Keratinocyte (primary cell): ENCODE measurements around the gene SULT1C2. TPM values are rescaled to one million over a fixed set of nuclear protein-coding genes. Genes with fewer than 3 reads are reported as not detected.
A peak's percentile ranks its signal among the peaks of the same experiment; 100 is the strongest.

Source experiments
- DNase-seq: peaks from one replicate; pipeline ENCODE4 v3.0.0-alpha.2; 2011; ENCODE audit warnings: low read depth, missing footprints, low spot score
- FAIRE-seq: peaks from 2 replicates; lab custom pipeline; 2011; peaks lifted over from hg19 to GRCh38; lab: Jason Lieb, UNC
- H2AFZ ChIP-seq: 2 replicates; pipeline ENCODE4 v1.6.0; 2012; ENCODE audit warnings: low read length, control low read depth, inconsistent platforms; ENCODE audit not compliant: control insufficient read depth
- H3K27ac ChIP-seq: 2 replicates; pipeline ENCODE4 v1.5.1; 2011; ENCODE audit warnings: low read length; ENCODE audit not compliant: control insufficient read depth, insufficient read depth
- H3K27me3 ChIP-seq: 3 replicates; pipeline ENCODE4 v1.6.0; 2011; ENCODE audit warnings: low read length; ENCODE audit not compliant: control insufficient read depth, insufficient read depth; ENCODE audit errors: extremely low read depth
- H3K36me3 ChIP-seq, 2 experiments: 2 replicates in 1 of 2; 3 replicates in 1 of 2; pipeline ENCODE4 v1.5.1; 2011; ENCODE audit warnings: low read length in 2 of 2, mild to moderate bottlenecking in 1 of 2; ENCODE audit not compliant: control insufficient read depth in 2 of 2, insufficient read depth in 2 of 2; ENCODE audit errors: extremely low read depth in 1 of 2
- H3K4me1 ChIP-seq: 3 replicates; pipeline ENCODE4 v1.5.1; 2011; ENCODE audit warnings: low read length; ENCODE audit not compliant: control insufficient read depth, insufficient read depth; ENCODE audit errors: extremely low read depth
- H3K4me2 ChIP-seq: 3 replicates; pipeline ENCODE4 v1.6.0; 2011; ENCODE audit warnings: low read depth, low read length; ENCODE audit not compliant: control insufficient read depth, insufficient read depth; ENCODE audit errors: extremely low read depth
- H3K4me3 ChIP-seq, 3 experiments: fragments of 200-600 bp in 1 of 3; sonication (generic) in 1 of 3; 2 replicates in 2 of 3; 3 replicates in 1 of 3; pipeline ENCODE4 v1.5.1; 2011 to 2016; ENCODE audit warnings: low read length in 3 of 3, mild to moderate bottlenecking in 3 of 3, control low read depth in 2 of 3, inconsistent platforms in 1 of 3, low read depth in 1 of 3, mixed read lengths in 1 of 3, mixed run types in 1 of 3, moderate library complexity in 1 of 3; ENCODE audit not compliant: control insufficient read depth in 2 of 3, insufficient read depth in 2 of 3; ENCODE audit errors: extremely low read depth in 1 of 3
- H3K79me2 ChIP-seq: 2 replicates; pipeline ENCODE4 v1.6.0; 2012; ENCODE audit warnings: low read length; ENCODE audit not compliant: control insufficient read depth, insufficient read depth
- H3K9ac ChIP-seq: 3 replicates; pipeline ENCODE4 v1.6.0; 2011; ENCODE audit warnings: low read length; ENCODE audit not compliant: control insufficient read depth, insufficient read depth; ENCODE audit errors: extremely low read depth
- H3K9me1 ChIP-seq: 3 replicates; pipeline ENCODE4 v1.6.0; 2011; ENCODE audit warnings: low read length; ENCODE audit not compliant: control insufficient read depth, insufficient read depth; ENCODE audit errors: extremely low read depth
- H3K9me3 ChIP-seq: 2 replicates; pipeline ENCODE4 v1.5.1; 2012; ENCODE audit warnings: low read depth, low read length; ENCODE audit not compliant: control insufficient read depth
- H4K20me1 ChIP-seq: 3 replicates; pipeline ENCODE4 v1.6.0; 2011; ENCODE audit warnings: low read length; ENCODE audit not compliant: control insufficient read depth, insufficient read depth; ENCODE audit errors: extremely low read depth
- EZH2 ChIP-seq: IDR thresholded peaks from one replicate; pipeline ENCODE4 v1.6.1; 2012; ENCODE audit warnings: inconsistent platforms, mild to moderate bottlenecking, low read length, moderate library complexity
- dilution Hi-C: fragments of 300-500 bp; cut with MboI; formaldehyde crosslinking; loops from one replicate; pipeline ENCODE4 v1.7.0; 2020; ENCODE audit warnings: low sequenced_read_pairs; ENCODE audit not compliant: extremely low pct_ligation_motif_present
- polyA plus RNA-seq, 5 experiments: library from polyadenylated mRNA; depleted of rRNA in 3 of 5; stranded (reverse) in 3 of 5; stranded (forward) in 1 of 5; unstranded in 1 of 5; fragments of >200 nt; gene quantifications; 1 replicate in 1 of 5; 2 replicates in 3 of 5; 3 replicates in 1 of 5; pipeline versions ENCODE4 v1.2.1 to v1.2.3, GENCODE V29; 2011 to 2012; ENCODE audit warnings: missing spikeins in 2 of 5, low read depth in 1 of 5, low replicate concordance in 1 of 5
- TF ChIP-seq, protein P1 (sequence below), 3 experiments: IDR thresholded peaks in 1 of 3; conservative IDR thresholded peaks in 1 of 3; optimal IDR thresholded peaks in 1 of 3; 2 replicates in 2 of 3; 3 replicates in 1 of 3; pipeline versions ENCODE3 to v1.5.1; 2011; ENCODE audit warnings: low read length in 3 of 3, mild to moderate bottlenecking in 3 of 3, moderate library complexity in 2 of 3, control low read depth in 1 of 3, inconsistent platforms in 1 of 3; ENCODE audit not compliant: insufficient read depth in 2 of 3; ENCODE audit errors: extremely low read depth in 1 of 3

SULT1C2 gene
- polyA plus RNA-seq, 1 donor (not counting 4 experiments of a cell fraction or from before 2014, with no cell fraction given): not detected

- Histone ChIP-seq H3K27ac (no peak overlapping the region), H3K9ac (no peak overlapping the region), H4K20me1 (no peaks in the 10 kb centered on the region), H3K4me2 (peak overlapping the region; percentile 45), H3K79me2 (no peaks in the 10 kb centered on the region), H3K9me1 (no peaks in the 10 kb centered on the region), H3K9me3 (no peaks in the 10 kb centered on the region), H3K4me3 (peak overlapping the region in 1 of 3 experiments; percentile 14), H3K27me3 (no peaks in the 10 kb centered on the region), H2AFZ (no peak overlapping the region), H3K4me1 (peaks cover 16% of the 10 kb centered on the region), H3K36me3 (no peaks in the 10 kb centered on the region)
- TF ChIP-seq, protein P1, sequence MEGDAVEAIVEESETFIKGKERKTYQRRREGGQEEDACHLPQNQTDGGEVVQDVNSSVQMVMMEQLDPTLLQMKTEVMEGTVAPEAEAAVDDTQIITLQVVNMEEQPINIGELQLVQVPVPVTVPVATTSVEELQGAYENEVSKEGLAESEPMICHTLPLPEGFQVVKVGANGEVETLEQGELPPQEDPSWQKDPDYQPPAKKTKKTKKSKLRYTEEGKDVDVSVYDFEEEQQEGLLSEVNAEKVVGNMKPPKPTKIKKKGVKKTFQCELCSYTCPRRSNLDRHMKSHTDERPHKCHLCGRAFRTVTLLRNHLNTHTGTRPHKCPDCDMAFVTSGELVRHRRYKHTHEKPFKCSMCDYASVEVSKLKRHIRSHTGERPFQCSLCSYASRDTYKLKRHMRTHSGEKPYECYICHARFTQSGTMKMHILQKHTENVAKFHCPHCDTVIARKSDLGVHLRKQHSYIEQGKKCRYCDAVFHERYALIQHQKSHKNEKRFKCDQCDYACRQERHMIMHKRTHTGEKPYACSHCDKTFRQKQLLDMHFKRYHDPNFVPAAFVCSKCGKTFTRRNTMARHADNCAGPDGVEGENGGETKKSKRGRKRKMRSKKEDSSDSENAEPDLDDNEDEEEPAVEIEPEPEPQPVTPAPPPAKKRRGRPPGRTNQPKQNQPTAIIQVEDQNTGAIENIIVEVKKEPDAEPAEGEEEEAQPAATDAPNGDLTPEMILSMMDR (optimal IDR thresholded peaks at IDR 0.05 in 1 of 3, IDR thresholded peaks at IDR 0.05 in 1 of 3, conservative IDR thresholded peaks at IDR 0.05 in 1 of 3; ENCODE audit: extremely low read depth in 1 of 3, insufficient read depth in 2 of 3, low read length in 3 of 3): no peak
- no peak for TF ChIP-seq EZH2
- dilution Hi-C loops: no loop called here
- DNase-seq (peak; percentile 58), FAIRE-seq (peak; percentile 77)
Observed at GRCh38 chr2:108315444-108315934, 26.8 kb downstream of the SULT1C2 start.

- no peak overlapping the region for H3K4me2 ChIP-seq
- no peaks in the 10 kb centered on the region for H3K79me2 ChIP-seq
- no peak overlapping the region for H3K9ac ChIP-seq
- DNase-seq (no peak), FAIRE-seq (no peak)
- no peaks in the 10 kb centered on the region for H3K9me1 ChIP-seq
- H4K20me1 ChIP-seq: no peaks in the 10 kb centered on the region
- H3K4me3 ChIP-seq: no peak overlapping the region
- dilution Hi-C loops: no loop called here
- peaks cover 16% of the 10 kb centered on the region for H3K4me1 ChIP-seq
- H3K27me3 ChIP-seq: no peaks in the 10 kb centered on the region
- H3K27ac ChIP-seq: no peak overlapping the region
- H3K9me3 ChIP-seq: no peaks in the 10 kb centered on the region
- H3K36me3 ChIP-seq: no peaks in the 10 kb centered on the region
- no peak overlapping the region for H2AFZ ChIP-seq
- TF ChIP-seq EZH2: no peak
- TF ChIP-seq, protein P1 (optimal IDR thresholded peaks at IDR 0.05 in 1 of 3, IDR thresholded peaks at IDR 0.05 in 1 of 3, conservative IDR thresholded peaks at IDR 0.05 in 1 of 3; ENCODE audit: extremely low read depth in 1 of 3, insufficient read depth in 2 of 3, low read length in 3 of 3): no peak
Observed at GRCh38 chr2:108316033-108316432, 27.3 kb downstream of the SULT1C2 start.
